H9 (cell line): ENCODE data around the gene CEP63. TPM values are rescaled to one million over a fixed set of nuclear protein-coding genes. Genes with fewer than 3 reads are reported as not detected.
A peak's percentile ranks its signal among the peaks of the same experiment; 100 is the strongest.

Experiments used
- DNase-seq: peaks from one replicate; pipeline ENCODE4 v3.0.0-alpha.2; 2017
- H2AFZ ChIP-seq: one replicate; pipeline ENCODE4 v1.6.1; 2013; ENCODE audit warnings: mild to moderate bottlenecking, low read length, control low read depth, moderate library complexity
- H2AK5ac ChIP-seq: 2 replicates; pipeline ENCODE4 v1.6.1; 2013; ENCODE audit warnings: low read length, control low read depth, mixed read lengths; ENCODE audit not compliant: insufficient read length
- H2BK120ac ChIP-seq: one replicate; pipeline ENCODE4 v1.6.1; 2013; ENCODE audit warnings: low read depth, mild to moderate bottlenecking, low read length, control low read depth, inconsistent platforms; ENCODE audit not compliant: poor library complexity, severe bottlenecking
- H2BK12ac ChIP-seq: 2 replicates; pipeline ENCODE4 v1.6.1; 2013; ENCODE audit warnings: low read length, control low read depth, mixed read lengths, low read depth; ENCODE audit not compliant: insufficient read length
- H2BK15ac ChIP-seq: 2 replicates; pipeline ENCODE4 v1.6.1; 2013; ENCODE audit warnings: low read depth, low read length, control low read depth
- H2BK20ac ChIP-seq: one replicate; pipeline ENCODE4 v1.6.1; 2013; ENCODE audit warnings: low read depth, mild to moderate bottlenecking, low read length, control low read depth, inconsistent platforms; ENCODE audit not compliant: poor library complexity, severe bottlenecking
- H2BK5ac ChIP-seq: 2 replicates; pipeline ENCODE4 v1.6.1; 2013; ENCODE audit warnings: low read length, control low read depth, mixed read lengths; ENCODE audit not compliant: insufficient read length
- H3K14ac ChIP-seq: 2 replicates; pipeline ENCODE4 v1.6.1; 2013; ENCODE audit warnings: low read length, control low read depth; ENCODE audit not compliant: insufficient read depth
- H3K18ac ChIP-seq: 2 replicates; pipeline ENCODE4 v1.6.1; 2013; ENCODE audit warnings: low read depth, mild to moderate bottlenecking, mixed read lengths, low read length, control low read depth; ENCODE audit not compliant: insufficient read length
- H3K23ac ChIP-seq: 2 replicates; pipeline ENCODE4 v1.6.1; 2013; ENCODE audit warnings: low read length, control low read depth, mixed read lengths, low read depth; ENCODE audit not compliant: insufficient read length
- H3K23me2 ChIP-seq: 2 replicates; pipeline ENCODE4 v1.6.1; 2013; ENCODE audit warnings: low read depth, mild to moderate bottlenecking, mixed read lengths, low read length, control low read depth; ENCODE audit not compliant: insufficient read length, poor library complexity, severe bottlenecking
- H3K27ac ChIP-seq: 2 replicates; pipeline ENCODE4 v1.5.1; 2013; ENCODE audit warnings: low read length, control low read depth, mixed read lengths, low read depth; ENCODE audit not compliant: insufficient read length
- H3K27me3 ChIP-seq: 2 replicates; pipeline ENCODE4 v1.6.1; 2013; ENCODE audit warnings: low read length, control low read depth, inconsistent platforms; ENCODE audit not compliant: insufficient read depth
- H3K4ac ChIP-seq: 2 replicates; pipeline ENCODE4 v1.6.1; 2013; ENCODE audit warnings: low read depth, mild to moderate bottlenecking, control low read depth, inconsistent platforms, low read length, moderate library complexity
- H3K4me1 ChIP-seq: 2 replicates; pipeline ENCODE4 v1.6.1; 2013; ENCODE audit warnings: low read length, control low read depth, inconsistent platforms; ENCODE audit not compliant: insufficient read depth
- H3K4me2 ChIP-seq: 2 replicates; pipeline ENCODE4 v1.6.1; 2013; ENCODE audit warnings: low read length, control low read depth, mixed read lengths; ENCODE audit not compliant: insufficient read length, insufficient read depth
- H3K56ac ChIP-seq: 2 replicates; pipeline ENCODE4 v1.6.1; 2013; ENCODE audit warnings: low read depth, mild to moderate bottlenecking, mixed read lengths, low read length, control low read depth; ENCODE audit not compliant: insufficient read length
- H3K79me1 ChIP-seq: 2 replicates; pipeline ENCODE4 v1.6.1; 2013; ENCODE audit warnings: low read depth, mild to moderate bottlenecking, moderate library complexity, low read length, control low read depth, inconsistent platforms; ENCODE audit not compliant: insufficient read depth, poor library complexity, severe bottlenecking
- H3K79me2 ChIP-seq: 2 replicates; pipeline ENCODE4 v1.6.1; 2013; ENCODE audit warnings: low read length, control low read depth, inconsistent platforms; ENCODE audit not compliant: insufficient read depth
- H3K9ac ChIP-seq: 2 replicates; pipeline ENCODE4 v1.6.1; 2013; ENCODE audit warnings: low read length, control low read depth, mixed read lengths; ENCODE audit not compliant: insufficient read length; ENCODE audit errors: extremely low read depth
- H3K9me3 ChIP-seq: one replicate; pipeline ENCODE4 v1.6.1; 2013; ENCODE audit warnings: low read depth, low read length, inconsistent platforms; ENCODE audit not compliant: control insufficient read depth
- H3T11ph ChIP-seq: one replicate; pipeline ENCODE4 v1.6.1; 2013; ENCODE audit warnings: mild to moderate bottlenecking, low read length, control low read depth, inconsistent platforms
- H4K20me1 ChIP-seq: one replicate; pipeline ENCODE4 v1.6.1; 2013; ENCODE audit not compliant: control insufficient read depth, insufficient read length, insufficient read depth
- H4K5ac ChIP-seq: 2 replicates; pipeline ENCODE4 v1.6.1; 2013; ENCODE audit warnings: low read depth, mild to moderate bottlenecking, mixed read lengths, low read length, control low read depth; ENCODE audit not compliant: insufficient read length
- H4K8ac ChIP-seq: replicated peaks from 2 replicates; pipeline ENCODE4 v1.6.1; 2013; ENCODE audit warnings: low read length, control low read depth, mixed read lengths, low read depth; ENCODE audit not compliant: insufficient read length
- H4K91ac ChIP-seq: 2 replicates; pipeline ENCODE4 v1.6.1; 2013; ENCODE audit warnings: low read depth, mild to moderate bottlenecking, moderate library complexity, mixed read lengths, low read length, control low read depth; ENCODE audit not compliant: insufficient read length
- H3K27ac Mint-ChIP-seq, 3 experiments: 2 replicates in 2 of 3; 3 replicates in 1 of 3; pipeline ENCODE4 v1.8.0; 2020 to 2021; ENCODE audit warnings: mixed read lengths in 3 of 3, mild to moderate bottlenecking in 1 of 3, moderate library complexity in 1 of 3
- H3K27me3 Mint-ChIP-seq: 2 replicates; pipeline ENCODE4 v1.8.0; 2021; ENCODE audit warnings: low read depth, mild to moderate bottlenecking, moderate library complexity, mixed read lengths
- H3K36me3 Mint-ChIP-seq, 3 experiments: 2 replicates in 2 of 3; 3 replicates in 1 of 3; pipeline ENCODE4 v1.8.0; 2020 to 2021; ENCODE audit warnings: low read depth in 3 of 3, mixed read lengths in 3 of 3; ENCODE audit not compliant: insufficient read depth in 1 of 3
- H3K4me1 Mint-ChIP-seq, 2 experiments: 2 replicates each; pipeline ENCODE4 v1.8.0; 2020; ENCODE audit warnings: mixed read lengths in 2 of 2
- H3K4me3 Mint-ChIP-seq, 2 experiments: 2 replicates in 1 of 2; 3 replicates in 1 of 2; pipeline ENCODE4 v1.8.0; 2020 to 2021; ENCODE audit warnings: mild to moderate bottlenecking in 2 of 2, mixed read lengths in 2 of 2, moderate library complexity in 1 of 2
- H3K9me3 Mint-ChIP-seq, 2 experiments: 2 replicates in 1 of 2; 3 replicates in 1 of 2; pipeline ENCODE4 v1.8.0; 2020; ENCODE audit warnings: mild to moderate bottlenecking in 2 of 2, mixed read lengths in 2 of 2, moderate library complexity in 1 of 2
- CTCF ChIP-seq: fragments of 200-600 bp; sonication (generic); conservative IDR thresholded peaks from 3 replicates; pipeline ENCODE4 v1.8.0; 2021; ENCODE audit warnings: antibody characterized with exemption, mild to moderate bottlenecking
- WGBS: extraction: QIAGEN DNeasy Blood & Tissue Kit; methylation state at CpG from one replicate; pipeline ENCODE4 v1.1.7; 2013; ENCODE audit warnings: missing lambda C conversion rate, low lambda C conversion rate, mixed read lengths; ENCODE audit not compliant: insufficient read length; ENCODE audit errors: extremely low coverage; 5-methylcytosine and 5-hydroxymethylcytosine counted together
- total RNA-seq: library from RNA; stranded (reverse); gene quantifications from 2 replicates; pipeline ENCODE4 v1.2.1, GENCODE V29; 2021

The CEP63 gene
- total RNA-seq, 1 experiment from 2014 or later: 16.2 TPM

- Histone ChIP-seq H3K23me2 (no peaks in the 10 kb centered on the region), H3K9me3 (no peaks in the 10 kb centered on the region), H2BK12ac (no peak overlapping the region), H2BK120ac (no peak overlapping the region), H3K79me1 (no peaks in the 10 kb centered on the region), H4K20me1 (no peaks in the 10 kb centered on the region), H3K23ac (no peak overlapping the region), H3K9ac (no peak overlapping the region), H2AK5ac (no peak overlapping the region), H2AFZ (no peak overlapping the region), H4K91ac (no peak overlapping the region), H2BK5ac (no peak overlapping the region), H3K27me3 (no peaks in the 10 kb centered on the region), H3K18ac (peak overlapping the region; percentile 52), H4K5ac (no peak overlapping the region), H3K14ac (no peak overlapping the region; the same call in 1 of the 2 replicates), H2BK20ac (no peak overlapping the region), H3K79me2 (no peaks in the 10 kb centered on the region), H3K4me1 (peaks cover 3% of the 10 kb centered on the region; the same call in 1 of the 2 replicates), H3K4me2 (no peak overlapping the region), H3K56ac (no peak overlapping the region), H3K4ac (no peak overlapping the region), H3T11ph (no peak overlapping the region), H3K27ac (no peak overlapping the region), H4K8ac (no peak overlapping the region), H2BK15ac (no peak overlapping the region)
- no CpG with 5 or more reads among the region's 7 CpGs for WGBS
- Mint-ChIP-seq H3K36me3 (peaks cover 28 to 35% (median 29%) of the 10 kb centered on the region in 3 experiments), H3K27me3 (peaks cover 3% of the 10 kb centered on the region; the same call in 1 of the 2 replicates), H3K9me3 (peaks cover 27 to 30% of the 10 kb centered on the region in 2 experiments), H3K27ac (no peak overlapping the region; a peak in 1 of 7 replicates), H3K4me1 (peaks cover 2 to 6% of the 10 kb centered on the region in 2 experiments), H3K4me3 (no peak overlapping the region)
- DNase-seq: no peak
- TF ChIP-seq CTCF: no peak
Observed at GRCh38 chr3:134527538-134528186, 41.8 kb downstream of the CEP63 start.
